ENCODE data around the gene MAD1L1. TPM values are rescaled to one million over a fixed set of nuclear protein-coding genes. Genes with fewer than 3 reads are reported as not detected.
A peak's percentile ranks its signal among the peaks of the same experiment; 100 is the strongest.
"Not testable (repeated sequence)": the region's sequence is repeated elsewhere in the genome, so short reads cannot be mapped to it uniquely, and the experiment has no call there.

MAD1L1 gene
- total RNA-seq, 1 donor from 2014 or later: 40.9 TPM

GRCh38 chr7:2180081-2180480, 52.7 kb downstream of the MAD1L1 start:
- no peak for DNase-seq (ENCODE audit: low read depth)

GRCh38 chr7:2175514-2175913, 57.2 kb downstream of the MAD1L1 start:
- DNase-seq (ENCODE audit: low read depth): peak; percentile 99

GRCh38 chr7:2175091-2175490, 57.7 kb downstream of the MAD1L1 start:
- peak; percentile 99 for DNase-seq (ENCODE audit: low read depth)

- DNase-seq (ENCODE audit: low read depth): no peak
Observed at GRCh38 chr7:2173189-2173827, 59.4 kb downstream of the MAD1L1 start.

GRCh38 chr7:2172311-2173188, 60.2 kb downstream of the MAD1L1 start:
- peak; percentile 34 for DNase-seq (ENCODE audit: low read depth)

- peak; percentile 74 for DNase-seq (ENCODE audit: low read depth)
Observed at GRCh38 chr7:2171855-2172254, 60.9 kb downstream of the MAD1L1 start.

GRCh38 chr7:2170576-2171521, 61.9 kb downstream of the MAD1L1 start:
- DNase-seq (ENCODE audit: low read depth): no peak

GRCh38 chr7:2169923-2170575, 62.7 kb downstream of the MAD1L1 start:
- DNase-seq (ENCODE audit: low read depth): peak; percentile 24

GRCh38 chr7:2168615-2169311, 64.0 kb downstream of the MAD1L1 start:
- no peak for DNase-seq (ENCODE audit: low read depth)

- DNase-seq (ENCODE audit: low read depth): peak; percentile 72
Observed at GRCh38 chr7:2166625-2167280, 66.0 kb downstream of the MAD1L1 start.

- DNase-seq (ENCODE audit: low read depth): no peak
Observed at GRCh38 chr7:2165610-2166594, 66.8 kb downstream of the MAD1L1 start.

- no peak for DNase-seq (ENCODE audit: low read depth)
Observed at GRCh38 chr7:2165239-2165609, 67.5 kb downstream of the MAD1L1 start.

- no peak for DNase-seq (ENCODE audit: low read depth)
Observed at GRCh38 chr7:2164646-2165045, 68.1 kb downstream of the MAD1L1 start.

- no peak for DNase-seq (ENCODE audit: low read depth)
Observed at GRCh38 chr7:2163600-2164555, 68.9 kb downstream of the MAD1L1 start.

GRCh38 chr7:2162959-2163358, 69.8 kb downstream of the MAD1L1 start:
- DNase-seq (ENCODE audit: low read depth): peak; percentile 29

- DNase-seq (ENCODE audit: low read depth): not testable (repeated sequence)
Observed at GRCh38 chr7:2162004-2162902, 70.5 kb downstream of the MAD1L1 start.
